ENCODE measurements around the gene DDX54.

DNA sequence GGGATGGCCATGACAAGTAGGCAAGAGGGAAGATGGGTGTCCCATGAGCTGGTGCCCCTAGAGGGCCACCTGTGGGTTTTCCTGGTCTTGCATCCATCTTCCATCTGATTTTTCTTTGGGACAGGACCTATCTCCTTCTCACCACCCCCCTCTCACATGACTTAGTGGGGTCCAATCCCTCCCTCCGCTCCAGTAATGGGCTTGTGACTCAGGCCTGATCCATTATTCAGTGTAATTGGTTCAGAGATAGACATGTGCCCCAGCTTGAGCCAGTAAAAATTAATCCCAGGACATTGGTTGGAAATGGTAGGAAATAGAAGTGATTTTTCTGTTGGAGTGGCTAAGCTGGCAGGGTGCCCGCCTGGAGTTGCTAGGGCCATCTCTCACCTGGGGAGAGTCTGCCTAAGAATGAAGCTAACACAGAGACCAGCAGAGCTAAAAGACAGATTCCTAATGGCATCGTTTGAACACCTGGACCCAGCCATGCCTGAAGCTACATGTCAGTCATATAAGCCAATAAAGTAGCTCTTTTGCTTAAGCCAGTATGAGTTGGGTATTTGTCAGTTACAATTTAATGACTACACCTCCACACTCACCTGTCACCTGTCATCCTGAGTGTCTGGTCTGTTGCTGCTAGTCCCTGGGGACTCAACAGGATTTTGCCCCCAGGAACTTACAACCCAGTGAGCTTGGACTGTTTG is 64.5 kb downstream of the DDX54 start:
- TF ChIP-seq, protein P1, sequence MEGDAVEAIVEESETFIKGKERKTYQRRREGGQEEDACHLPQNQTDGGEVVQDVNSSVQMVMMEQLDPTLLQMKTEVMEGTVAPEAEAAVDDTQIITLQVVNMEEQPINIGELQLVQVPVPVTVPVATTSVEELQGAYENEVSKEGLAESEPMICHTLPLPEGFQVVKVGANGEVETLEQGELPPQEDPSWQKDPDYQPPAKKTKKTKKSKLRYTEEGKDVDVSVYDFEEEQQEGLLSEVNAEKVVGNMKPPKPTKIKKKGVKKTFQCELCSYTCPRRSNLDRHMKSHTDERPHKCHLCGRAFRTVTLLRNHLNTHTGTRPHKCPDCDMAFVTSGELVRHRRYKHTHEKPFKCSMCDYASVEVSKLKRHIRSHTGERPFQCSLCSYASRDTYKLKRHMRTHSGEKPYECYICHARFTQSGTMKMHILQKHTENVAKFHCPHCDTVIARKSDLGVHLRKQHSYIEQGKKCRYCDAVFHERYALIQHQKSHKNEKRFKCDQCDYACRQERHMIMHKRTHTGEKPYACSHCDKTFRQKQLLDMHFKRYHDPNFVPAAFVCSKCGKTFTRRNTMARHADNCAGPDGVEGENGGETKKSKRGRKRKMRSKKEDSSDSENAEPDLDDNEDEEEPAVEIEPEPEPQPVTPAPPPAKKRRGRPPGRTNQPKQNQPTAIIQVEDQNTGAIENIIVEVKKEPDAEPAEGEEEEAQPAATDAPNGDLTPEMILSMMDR (IDR thresholded peaks at IDR 0.05): no peak
- no peak for TF ChIP-seq POLR2A (IDR thresholded peaks at IDR 0.05; ENCODE audit: low read depth)
